Renal cortical epithelial cell (primary cell): ENCODE results near the gene CBFA2T3. TPM values are rescaled to one million over a fixed set of nuclear protein-coding genes. Genes with fewer than 3 reads are reported as not detected.
"Not testable (repeated sequence)": the region's sequence is repeated elsewhere in the genome, so short reads cannot be mapped to it uniquely, and the experiment has no call there.

ENCODE experiments used
- DNase-seq: peaks from one replicate; pipeline ENCODE4 v3.0.0-alpha.2; 2011; ENCODE audit warnings: low read depth
- total RNA-seq: library from RNA; depleted of rRNA; stranded (reverse); fragments of >200 nt; gene quantifications from 2 replicates; pipeline ENCODE4 v1.2.3, GENCODE V29; 2014

The CBFA2T3 gene
- total RNA-seq, 1 donor from 2014 or later: not detected

- no peak for DNase-seq
Measured at GRCh38 chr16:88909431-88910210, 67.4 kb downstream of the CBFA2T3 start.

DNA sequence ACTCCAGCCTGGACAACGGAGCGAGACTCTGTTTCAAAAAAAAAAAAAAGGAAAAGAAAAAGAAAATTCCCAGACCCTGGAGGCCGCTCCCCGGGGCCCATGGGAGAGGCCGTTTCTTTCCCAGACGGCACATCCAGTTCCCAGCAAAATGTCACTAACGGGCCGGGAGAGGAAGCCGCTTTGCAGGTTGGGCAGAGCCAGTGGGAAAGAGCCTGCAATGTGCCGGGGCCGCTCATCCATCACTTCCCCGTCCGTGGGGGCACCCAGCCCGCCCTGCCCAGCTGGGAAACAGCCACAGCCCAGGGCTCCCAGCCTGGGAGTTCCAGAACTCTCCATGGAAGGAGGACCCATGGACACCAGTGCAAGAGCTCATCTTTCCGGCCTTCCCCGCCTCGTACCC lies 68.7 kb downstream of the CBFA2T3 start:
- DNase-seq: no peak

GRCh38 chr16:88907768-88908167 lies 69.2 kb downstream of the CBFA2T3 start:
- peak; percentile 25 for DNase-seq

- DNase-seq: no peak
Measured at GRCh38 chr16:88906535-88907105, 70.4 kb downstream of the CBFA2T3 start.

DNA sequence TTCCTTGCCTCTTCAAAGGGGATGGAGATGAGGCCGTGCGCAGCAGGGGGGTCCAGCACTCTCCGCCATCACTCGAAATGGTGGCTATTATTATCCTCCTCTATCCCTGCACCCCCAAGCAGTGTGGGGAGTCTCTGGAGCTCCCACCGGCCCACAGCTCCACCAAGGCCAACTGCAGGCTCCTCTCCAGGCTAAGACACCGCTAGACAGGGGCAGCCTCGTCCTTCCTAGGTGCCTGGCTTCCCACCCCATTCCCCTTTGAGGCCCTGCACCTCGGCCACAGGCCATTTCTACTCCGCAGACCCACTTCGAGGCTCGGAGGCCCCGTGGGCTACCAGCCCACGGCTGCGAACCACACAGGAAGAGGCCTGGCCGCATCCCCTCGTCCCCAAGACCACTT lies 71.0 kb downstream of the CBFA2T3 start:
- DNase-seq: no peak

DNA sequence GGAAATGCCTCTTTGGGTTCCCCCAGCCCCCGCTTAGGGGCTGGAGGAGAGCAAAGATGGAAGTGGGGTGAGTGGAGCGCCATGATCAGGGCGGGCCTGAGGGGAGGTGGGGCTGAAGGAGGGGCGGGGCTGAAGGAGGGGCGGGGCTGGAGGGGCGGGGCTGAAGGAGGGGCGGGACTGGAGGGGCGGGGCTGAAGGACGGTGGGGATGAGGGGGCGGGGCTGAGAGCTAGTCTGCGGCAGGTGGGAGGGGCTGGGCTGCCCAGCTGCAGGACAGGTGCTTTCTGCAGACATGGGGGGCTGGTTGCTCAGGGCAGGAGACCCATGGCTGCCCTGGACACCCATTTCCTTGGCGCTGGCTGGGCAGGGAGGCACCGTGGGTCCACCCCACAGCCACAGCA lies 71.4 kb downstream of the CBFA2T3 start:
- DNase-seq: no peak

- no peak for DNase-seq
Measured at GRCh38 chr16:88904676-88905365, 72.2 kb downstream of the CBFA2T3 start.

DNA sequence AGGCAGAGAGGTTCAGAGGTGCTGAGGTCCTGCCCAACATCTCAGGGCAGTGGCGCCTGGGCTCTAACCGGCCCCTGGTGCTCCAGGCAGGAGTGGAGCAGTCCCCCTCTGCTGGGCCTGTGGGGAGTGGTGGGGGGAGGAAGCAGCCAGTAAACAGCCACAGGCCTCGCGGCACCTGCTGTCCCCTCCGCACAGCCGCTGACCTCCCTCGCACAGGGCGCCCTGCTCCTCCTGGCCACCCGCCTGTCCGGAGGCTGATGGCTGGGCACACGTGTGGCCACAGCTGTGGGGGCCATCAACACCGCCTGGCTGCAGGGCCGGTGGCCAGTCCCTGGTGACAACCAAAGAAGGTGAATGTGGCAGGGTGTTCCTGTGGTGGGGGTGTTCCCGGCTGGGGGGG lies 73.7 kb downstream of the CBFA2T3 start:
- no peak for DNase-seq

DNA sequence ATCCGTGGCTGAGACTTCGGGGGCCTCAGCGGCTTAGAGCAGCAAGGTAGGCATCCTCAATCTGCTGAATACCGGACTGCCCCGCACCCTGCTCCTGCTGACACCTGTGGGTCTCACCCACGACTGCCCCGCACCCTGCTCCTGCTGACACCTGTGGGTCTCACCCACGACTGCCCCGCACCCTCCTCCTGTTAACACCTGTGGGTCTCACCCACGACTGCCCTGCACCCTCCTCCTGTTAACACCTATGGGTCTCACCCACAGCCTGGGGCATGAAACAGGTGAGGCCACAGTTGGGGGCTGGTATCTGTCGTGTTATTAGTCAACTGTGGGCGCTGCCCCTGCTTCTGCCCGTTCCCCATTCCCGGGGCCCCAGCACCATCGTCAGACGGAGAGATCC lies 74.3 kb downstream of the CBFA2T3 start:
- DNase-seq: no peak

GRCh38 chr16:88901718-88902337 lies 75.2 kb downstream of the CBFA2T3 start:
- no peak for DNase-seq

GRCh38 chr16:88900662-88901052 lies 76.3 kb downstream of the CBFA2T3 start:
- DNase-seq: no peak

GRCh38 chr16:88899901-88900661 lies 76.9 kb downstream of the CBFA2T3 start:
- no peak for DNase-seq

DNA sequence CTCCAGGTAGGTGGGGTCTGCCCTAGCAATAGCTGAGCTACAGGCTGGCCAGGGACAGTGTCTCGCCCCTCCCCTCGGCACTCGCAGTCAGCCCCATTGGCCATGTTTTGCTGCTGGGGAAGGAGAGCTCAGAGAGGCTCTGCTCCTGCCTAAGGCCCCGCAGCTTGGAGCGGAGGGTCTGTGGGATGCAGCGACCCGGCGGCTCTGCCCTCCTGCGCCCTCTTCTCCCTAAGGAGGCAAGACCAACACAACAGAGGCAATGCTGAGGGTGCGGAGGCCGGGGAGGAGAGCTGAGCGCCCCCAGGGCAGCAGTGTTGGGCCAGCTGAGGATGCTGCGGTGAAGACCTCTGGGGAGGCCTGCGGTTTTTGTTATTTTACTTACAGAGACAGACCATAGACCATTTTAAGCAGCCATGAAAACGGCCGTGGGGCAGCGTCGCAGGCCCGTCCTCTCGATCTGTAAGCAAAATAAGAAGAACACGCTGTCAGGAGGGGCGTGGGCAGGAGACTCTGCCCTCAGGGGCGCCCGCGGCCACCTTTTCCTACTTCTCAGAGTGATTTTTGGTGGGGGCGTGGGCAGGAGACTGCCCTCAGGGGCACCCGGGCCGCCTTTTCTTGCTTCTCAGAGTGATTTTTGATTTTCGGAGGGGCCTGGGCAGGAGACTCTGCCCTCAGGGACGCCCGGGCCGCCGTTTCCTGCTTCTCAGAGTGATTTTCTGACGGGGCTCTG lies 79.1 kb downstream of the CBFA2T3 start:
- no peak for DNase-seq

DNA sequence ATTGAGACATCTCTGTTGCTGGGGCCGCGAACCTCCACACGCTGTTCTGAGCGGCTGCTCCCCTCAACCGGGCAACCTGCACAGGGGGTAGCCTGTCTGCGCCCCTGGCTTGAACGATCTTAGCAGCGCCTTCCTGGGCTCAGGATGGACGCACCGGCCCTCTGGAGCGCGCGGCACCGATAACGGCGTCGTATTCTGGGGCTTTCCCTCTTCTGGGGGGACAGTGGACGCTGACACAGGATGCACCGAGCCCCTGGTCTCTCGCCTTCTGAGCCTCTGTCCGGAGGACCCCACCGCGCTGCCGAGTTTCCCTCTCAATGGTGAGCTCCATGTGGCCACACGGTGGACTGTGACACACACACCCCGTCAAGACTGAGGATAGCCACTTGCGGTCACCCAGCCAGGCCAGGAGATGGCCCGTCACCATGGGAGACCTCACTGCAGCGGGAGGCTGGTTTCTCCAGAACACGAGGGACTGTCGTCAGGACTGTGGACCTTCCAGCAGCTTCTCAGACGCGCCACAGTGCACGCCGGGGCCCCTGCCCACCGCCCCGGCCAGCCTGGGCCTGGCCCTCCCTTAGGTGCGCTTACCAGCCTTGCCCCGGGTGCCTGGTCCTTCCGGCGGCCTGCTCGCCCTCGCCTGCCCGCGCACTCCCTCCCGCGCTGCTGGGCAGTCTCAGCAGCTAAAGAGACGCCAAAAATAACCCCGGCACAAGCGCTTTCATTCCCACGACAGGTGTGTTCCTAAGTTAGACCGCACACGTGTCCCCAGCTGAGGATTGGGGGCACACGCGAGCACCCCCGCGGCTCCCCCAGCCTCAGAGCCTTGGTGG lies 80.6 kb downstream of the CBFA2T3 start:
- no peak for DNase-seq

DNA sequence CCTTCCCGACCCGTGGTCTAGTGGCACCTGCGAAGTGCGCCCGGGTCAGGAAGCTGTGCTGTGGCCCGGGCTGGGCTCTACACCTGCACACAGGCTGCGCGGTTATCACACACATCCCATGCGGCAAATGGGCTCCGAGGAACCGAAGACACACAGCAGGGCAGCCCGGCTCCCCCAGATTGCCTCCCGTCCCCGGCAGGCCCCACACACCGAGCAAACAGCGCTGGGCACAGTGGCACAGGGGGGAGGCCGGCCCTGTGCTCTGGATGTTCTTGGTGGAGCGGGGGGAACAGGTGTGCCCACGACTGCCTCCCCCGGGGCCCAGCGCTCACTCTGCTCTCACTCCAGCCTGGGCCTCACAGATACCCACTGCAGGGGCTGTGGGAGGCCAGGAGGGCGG lies 81.7 kb downstream of the CBFA2T3 start:
- DNase-seq: no peak

DNA sequence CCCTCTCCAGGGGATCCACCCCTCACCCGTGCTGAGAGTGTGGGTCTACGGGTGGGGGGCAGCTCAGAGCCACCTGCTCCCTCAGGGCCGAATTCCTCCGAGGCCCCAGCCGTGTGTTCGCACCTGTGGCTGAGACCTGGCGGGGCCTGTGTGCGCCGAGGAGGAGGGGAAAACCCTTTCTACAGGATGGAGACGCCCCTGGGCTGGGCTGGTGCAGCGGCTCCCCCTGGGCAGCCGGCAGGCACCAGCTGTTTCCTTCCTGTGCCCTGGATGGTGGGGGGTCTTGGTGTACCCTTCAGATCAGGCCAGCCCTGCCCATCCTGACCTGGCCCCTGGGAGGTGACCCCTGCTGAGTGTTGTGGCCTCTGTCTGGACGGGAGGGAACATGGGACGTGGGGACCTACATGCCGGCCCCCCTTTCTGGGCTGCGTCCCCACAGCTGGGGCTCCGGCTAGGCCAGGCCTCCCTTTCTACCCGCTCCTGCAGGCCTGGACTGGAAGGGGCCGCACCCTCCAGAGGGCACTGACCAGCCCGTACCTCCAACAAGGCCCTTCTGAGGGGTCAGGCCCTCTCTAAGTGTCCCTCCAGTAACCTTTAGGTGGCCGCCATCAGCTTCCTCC lies 82.2 kb downstream of the CBFA2T3 start:
- DNase-seq: no peak

DNA sequence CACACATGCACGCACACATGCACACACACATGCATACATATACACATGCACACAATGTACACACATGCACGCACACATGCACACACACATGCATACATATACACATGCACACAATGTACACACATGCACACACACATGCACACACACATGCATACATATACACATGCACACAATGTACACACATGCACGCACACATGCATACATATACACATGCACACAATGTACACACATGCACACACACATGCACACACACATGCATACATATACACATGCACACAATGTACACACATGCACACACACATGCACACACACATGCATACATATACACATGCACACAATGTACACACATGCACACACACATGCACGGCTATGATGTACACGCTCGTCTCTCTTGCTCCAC lies 82.7 kb downstream of the CBFA2T3 start:
- not testable (repeated sequence) for DNase-seq

DNA sequence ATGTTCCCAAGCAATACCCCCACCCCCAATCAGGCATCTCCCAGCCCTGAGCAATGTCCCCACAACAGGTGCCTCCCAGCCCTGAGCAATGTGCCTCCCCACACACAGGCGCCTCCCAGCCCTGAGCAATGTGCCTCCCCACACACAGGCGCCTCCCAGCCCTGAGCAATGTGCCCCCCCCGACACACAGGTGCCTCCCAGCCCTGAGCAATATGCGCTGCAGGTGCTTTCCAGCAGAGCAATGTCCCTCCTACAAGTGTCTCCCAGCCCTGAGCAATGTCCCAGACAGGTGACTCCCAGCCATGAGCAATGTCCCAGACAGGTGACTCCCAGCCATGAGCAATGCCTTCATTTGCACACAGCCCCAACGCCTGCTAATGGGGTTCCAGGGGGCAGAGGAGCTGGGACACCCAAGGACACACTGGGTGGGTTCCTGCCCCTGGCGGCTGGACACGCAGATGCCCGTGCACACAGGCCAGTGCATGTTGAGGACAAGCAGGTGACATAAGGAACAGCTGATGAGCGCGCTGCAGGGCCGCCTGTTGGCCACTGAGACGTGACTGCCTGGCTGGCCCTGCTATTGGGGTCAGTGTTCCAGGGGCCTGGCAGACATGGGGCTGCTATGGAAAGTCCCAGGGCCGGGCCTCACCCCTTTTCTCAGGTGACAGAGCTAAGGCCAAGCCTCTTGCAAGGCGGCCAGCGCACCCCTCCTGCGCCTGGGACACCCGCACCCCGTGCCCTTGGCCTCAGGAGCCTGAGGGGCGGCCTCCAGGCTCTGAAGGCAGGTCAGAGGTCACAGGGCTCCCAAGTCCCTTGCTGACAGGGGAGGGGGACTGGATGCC lies 83.7 kb downstream of the CBFA2T3 start:
- no peak for DNase-seq

DNA sequence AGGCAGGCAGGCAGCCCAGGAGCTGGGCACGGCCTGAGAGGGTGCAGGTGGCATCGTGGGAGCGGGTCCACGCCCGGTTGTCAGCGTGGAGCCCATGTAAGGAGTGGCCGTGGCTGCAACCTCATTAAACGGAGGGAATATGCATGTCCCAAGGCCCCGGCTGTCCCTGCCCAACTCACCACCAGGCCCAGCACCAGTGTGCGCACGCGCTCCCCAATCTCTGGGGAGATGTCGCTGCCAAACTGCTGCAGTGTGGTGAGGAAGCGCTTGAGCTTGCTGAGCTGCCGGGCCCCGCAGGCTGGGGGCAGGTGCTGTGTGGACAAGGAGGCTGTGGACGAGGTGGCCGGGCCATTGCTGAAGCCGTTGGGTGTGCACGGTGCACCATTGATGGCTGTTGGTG lies 84.9 kb downstream of the CBFA2T3 start:
- no peak for DNase-seq
